CD4-positive, alpha-beta T cell treated with Interleukin-1 beta for 1 hour (primary cell): ENCODE measurements around the gene RAB8B.
"Not testable (repeated sequence)": the region's sequence is repeated elsewhere in the genome, so short reads cannot be mapped to it uniquely, and the experiment has no call there.

Experiments
- DNase-seq, 2 donors: peaks; one replicate each; pipeline ENCODE4 v3.0.0-alpha.2; 2020 to 2022

The RAB8B gene

DNA sequence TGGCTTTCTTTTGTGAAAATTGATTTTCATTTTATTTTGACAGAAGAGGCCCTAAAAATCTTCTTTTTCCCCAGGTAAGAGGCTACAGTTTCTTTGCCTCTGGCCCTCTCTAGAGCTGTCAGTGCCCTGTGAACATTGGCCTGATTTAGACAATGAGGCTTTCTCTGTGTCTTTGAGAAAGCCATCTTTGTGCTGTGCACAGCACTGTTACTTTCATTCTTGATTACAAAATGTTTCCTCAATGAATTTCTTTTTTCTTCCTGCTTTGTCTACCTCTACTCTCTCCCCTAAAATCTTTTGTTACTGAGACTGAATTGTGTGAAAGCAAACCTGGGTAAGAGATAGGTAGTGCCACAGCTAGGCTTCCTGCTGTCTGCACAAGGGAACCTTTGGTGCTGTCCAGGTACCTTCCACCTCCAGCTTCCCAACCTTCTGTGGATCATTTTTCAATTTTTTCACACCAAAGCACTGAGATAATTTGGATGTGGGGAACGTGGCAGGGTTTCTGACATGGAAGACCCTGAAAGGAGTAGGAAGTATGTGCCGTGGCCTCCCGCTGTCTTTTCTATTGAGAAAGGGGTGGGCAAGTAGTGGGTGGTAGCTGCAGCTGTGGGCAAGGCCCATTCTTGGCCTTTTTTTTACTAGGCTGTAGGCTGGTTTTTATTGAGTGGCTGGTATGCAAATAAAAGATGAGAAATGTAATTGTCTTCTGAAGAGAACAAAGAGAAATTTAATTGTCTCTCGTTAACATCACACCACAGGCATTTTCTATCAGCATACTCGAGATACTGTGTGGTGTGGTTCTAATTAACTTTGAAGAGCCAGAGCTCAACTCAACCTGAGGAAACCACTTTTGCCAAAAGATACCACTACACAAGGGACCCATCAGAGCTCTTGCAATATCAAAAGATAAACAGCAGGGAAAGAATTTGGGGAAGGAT is 21.0 kb downstream of the RAB8B start:
- DNase-seq: peak in 1 of 2 donors; percentile 34

DNA sequence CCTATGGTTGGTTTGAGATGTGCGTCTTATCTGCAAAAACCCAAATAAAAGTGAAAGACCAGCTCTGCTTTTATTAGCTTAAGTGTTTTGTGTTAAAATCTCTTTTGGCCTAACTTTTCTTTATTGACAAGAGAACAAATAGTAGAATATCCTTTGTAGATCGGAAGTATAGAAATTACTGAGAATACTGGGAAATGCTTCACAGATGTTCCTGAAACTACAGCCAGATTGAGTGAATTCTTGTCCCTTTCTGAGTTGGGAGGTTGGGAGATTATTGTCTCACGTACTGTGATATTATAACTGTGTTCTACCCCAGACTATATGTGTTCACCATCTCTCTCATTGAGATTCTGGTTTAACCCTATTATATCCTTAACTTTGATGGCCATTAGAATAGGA is 21.7 kb downstream of the RAB8B start:
- no peak for DNase-seq

DNA sequence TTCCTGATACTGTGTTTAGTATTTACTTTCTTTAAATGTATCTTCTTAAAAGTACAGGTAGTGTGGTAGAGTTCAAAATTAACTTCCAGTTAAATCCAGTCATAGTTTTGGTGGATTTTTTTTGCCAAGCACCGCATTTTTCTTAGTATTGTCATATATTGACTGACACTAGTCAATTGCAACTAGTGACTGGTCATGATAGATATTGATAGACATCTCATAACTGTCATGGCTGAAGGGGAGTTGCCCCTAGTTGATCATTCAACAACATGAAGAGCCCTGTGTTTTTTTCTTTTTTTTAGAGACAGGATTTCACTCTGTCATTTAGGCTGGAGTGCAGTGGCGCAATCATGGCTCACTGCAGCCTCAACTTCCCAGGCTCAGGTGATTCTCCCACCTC is 22.1 kb downstream of the RAB8B start:
- DNase-seq: no peak

DNA sequence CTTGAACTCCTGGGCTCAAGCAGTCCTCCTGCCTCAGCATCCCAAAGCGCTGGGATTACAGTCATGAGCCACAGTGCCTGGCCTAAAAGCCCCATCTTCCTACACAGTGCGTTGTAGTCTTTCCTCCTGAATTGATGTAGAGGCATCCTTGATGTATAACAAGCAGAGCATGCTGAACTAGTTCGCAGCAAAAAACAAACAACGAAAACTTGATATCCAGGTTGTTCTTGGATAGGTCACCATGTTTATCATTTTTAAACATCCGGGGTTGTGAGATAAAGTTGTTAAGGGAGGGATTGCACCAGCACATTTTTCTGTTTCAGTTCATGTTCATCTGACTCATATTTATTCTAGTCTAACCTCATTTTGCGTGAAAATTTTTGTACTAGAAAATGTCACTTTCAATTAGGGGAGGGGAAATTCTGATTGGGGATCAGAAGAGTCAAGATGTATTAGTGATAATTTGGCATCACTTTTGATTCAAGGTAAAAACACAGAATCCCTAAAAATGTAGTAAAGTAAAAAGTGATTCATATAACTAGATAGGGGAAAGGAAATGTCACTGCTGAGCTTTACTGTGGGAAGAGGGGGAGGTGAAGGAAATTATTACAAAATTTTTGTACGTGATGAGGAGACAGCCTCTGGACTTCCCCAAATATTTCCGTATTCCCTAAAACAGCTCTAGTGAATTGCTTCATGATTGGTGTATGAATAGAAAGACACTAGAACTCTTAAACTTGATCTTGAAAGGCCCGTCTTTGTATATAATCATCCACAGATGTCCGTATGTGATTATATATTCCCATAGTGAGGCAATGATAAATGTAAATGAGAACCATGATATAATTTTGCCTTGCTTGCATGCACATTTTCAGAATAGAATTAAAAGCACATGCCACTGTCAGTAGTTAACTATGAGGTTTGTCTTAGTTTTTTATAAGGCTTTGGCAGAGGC is 22.9 kb downstream of the RAB8B start:
- DNase-seq: peak in 1 of 2 donors; percentile 37

DNA sequence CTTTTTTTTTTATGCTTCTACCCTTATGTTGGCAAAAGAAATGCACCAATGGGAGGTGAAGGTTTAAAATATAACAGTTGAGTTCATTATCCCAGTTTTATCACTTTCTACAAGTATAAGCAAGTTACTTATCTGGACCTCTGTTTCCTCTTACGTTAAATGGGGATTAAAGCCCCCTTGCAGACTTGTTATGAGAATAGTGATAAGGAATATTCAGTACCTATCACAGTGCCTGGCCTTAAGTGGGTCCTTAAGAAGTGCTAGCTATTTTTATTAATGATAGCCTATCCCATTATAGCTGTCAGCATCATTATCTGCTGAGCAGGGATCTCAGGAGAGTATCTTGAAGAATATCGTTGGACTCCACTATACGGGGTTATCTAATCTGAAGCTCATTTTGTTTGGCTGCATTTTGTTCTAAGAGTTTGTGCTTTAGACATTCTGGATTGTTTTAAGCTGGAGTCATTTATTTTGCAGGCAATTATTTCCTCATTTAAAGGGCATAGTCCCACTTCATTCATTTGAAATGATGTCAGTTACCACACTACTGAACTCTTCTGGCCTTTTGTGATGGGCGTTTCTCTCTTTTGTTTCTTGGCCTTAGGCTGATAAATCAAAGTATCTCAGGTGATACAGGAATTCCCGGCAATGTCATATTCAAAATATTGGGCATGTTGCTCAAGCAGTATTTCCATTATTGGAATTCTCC is 28.8 kb downstream of the RAB8B start:
- DNase-seq: no peak

DNA sequence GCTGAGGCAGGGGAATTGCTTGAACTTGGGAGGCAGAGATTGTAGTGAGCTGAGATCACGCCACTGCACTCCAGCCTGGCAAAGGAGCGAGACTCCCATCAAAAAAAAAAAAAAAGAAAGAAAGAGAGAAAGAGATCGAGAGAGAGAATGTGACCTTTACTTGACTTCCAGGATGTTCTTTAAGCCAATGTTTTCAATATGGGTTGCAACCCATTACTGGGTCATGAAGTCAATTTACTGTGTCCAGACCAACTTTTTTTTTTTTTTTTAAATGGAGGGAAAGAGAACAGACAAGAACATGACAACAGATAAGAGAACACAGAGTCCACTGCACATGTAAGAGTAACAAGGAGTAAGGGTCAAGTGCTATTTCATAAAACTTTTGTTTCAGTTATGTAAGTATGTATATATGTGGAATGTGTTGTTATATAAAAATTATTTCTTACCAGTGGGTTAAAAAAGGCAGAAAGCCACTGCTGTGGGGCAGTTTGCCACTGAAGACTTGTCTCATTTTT is 29.8 kb downstream of the RAB8B start:
- no peak for DNase-seq

DNA sequence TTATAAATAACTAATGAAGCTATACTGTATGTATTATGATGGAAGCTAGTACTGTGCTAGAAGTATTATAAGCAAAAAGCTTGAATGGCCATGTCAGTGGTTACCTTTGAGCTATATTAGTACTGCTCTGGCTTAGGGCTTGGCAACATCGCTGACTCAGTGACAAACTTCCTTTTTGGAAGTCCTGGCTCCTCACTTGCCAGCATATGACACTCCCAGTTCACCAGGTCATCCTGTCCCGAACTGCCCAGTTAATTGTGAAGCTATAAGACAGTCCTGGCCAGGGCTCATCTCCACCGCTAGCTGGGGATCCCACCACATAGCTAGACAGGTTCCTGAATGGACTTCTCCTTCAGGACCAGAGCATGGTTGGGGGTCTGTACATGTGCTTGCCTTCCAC is 31.9 kb downstream of the RAB8B start:
- no peak for DNase-seq

DNA sequence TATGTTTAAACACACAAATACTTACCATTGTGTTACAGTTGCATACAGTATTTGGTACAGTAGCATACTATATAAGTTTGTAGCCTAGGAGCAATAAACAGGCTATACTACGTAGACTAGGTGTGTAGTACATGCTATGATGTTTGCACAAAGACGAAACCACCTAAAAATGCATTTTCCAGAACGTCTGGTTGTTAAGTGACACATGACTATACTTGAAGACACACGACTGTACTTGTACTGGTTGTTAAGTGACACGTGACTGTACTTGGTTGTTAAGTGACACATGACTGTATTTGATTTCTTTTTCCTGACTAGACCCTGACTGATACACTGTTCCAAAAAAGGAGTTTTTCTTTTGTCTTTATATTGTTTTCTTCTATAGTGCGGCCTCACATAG is 34.1 kb downstream of the RAB8B start:
- DNase-seq: no peak

DNA sequence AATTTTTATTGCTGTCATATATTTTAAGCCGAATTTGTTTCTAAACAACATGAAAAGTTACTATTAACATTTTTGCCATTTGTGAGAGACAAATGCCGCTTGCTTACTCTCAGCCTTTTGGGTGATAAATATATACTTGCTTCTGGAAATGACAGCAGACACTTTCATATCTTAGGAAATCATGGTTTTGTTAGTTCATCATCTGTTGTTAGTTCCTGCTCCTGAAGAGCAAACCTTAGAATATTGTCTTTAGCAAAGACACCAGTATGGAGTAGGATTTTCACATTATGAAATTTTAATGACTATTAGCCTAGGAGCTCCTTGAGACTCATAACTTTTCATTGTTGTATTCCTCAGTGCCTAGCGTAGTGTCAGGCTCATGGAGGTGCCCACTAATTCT is 36.0 kb downstream of the RAB8B start:
- no peak for DNase-seq

DNA sequence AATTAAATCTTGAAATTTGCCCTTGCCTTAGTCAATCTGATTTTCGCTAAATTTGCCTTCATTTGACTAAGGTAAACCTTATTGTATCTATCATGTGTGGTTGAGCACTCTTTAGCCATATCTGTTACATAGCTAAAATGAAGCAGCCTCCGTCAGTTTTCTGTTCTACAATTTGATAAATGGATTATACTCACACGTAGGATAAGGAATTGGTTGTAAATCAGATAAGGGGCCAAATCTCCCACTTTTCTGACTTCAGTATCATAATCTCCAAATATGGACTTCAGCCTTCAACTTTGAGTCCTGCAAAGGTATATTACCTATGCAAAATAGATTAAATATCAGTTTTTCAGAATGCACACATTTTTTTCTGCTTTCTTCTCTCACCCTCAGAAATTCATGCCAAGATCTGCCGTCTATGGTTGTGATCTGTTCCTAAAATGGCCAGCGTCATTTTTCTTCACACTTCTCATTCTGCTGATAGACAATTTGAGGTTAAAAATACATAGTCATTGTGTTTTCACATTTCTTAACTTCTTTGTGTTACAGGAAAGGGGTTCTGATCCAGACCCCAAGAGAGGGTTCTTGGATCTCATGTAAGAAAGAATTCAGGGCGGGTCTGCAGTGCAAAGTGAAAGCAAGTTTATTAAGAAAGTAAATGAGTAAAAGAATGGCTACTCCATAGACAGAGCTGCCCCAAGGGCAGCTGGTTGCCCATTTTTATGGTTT is 36.9 kb downstream of the RAB8B start:
- no peak for DNase-seq

DNA sequence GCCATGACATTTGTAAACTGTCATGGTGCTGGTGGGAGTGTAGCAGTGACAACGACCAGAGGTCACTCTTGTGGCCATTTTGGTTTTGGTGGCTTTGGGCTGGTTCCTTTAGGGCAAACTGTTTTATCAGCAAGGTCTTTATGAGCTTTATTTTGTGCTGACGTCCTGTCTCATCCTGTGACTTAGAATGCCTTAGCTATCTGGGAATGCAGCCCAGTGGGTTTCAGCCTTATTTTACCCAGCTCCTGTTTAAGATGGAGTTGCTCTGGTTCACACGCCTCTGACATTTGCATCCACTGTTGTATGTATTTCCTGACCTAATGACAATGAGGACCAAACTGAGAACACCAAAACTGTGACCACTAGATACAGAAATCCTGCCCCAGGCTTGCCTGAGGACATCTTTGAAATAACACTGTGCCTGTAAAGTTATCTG is 37.6 kb downstream of the RAB8B start:
- DNase-seq: no peak

DNA sequence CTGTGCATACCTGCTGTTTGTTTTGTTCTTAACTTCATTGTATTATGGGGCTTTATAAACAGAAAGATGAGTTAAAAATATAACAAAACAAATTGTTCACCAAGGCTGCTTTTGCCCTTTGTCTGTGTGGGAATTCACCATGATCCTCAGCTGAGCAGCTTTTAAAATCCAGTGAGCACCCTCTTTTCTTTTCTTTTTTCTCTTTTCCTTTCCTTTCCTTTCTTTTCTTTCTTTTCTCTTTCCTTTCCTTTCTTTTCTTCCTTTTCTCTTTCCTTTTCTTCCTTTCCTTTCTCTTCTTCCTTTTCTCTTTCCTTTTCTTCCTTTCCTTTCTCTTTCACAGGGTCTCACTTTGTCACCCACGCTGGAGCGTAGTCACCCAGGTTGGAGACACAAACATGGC is 38.3 kb downstream of the RAB8B start:
- DNase-seq: no peak

DNA sequence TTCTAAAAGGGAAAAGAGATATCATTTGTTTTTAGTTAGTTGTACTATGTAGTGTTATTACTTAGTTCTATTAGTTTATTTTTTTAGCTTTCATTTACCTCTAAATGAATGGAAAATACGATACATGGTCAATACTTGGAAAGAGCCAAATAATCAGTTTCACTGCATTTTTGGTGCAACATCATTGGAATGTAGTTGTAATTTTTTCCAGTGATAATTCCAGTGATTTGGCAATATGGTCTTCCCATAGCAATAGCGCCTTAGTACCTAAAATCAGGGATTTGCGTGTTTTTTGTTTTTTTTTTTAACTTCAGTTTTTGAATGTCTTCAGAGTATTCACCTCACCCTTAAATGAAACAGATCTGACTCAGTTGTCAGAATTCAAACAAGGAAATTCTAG is 41.8 kb downstream of the RAB8B start:
- no peak for DNase-seq

DNA sequence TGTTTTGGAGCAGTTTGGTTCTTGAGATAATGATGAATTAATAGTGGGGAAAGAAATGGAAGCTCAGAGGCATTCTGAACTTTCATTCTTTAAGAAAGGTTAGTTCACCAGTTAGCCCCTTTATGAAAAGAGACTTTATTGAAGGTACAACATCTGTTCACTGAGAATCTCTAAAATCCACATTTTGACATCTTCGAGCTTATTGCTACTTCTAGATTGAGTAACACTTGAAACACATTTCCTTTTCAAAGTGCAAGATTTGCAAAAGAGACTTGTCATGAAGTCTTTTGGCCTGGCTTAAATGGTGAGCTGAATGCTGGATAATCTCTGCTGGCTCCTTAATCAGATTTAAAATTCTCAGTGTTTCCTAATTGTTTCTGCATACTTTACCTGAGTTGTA is 42.3 kb downstream of the RAB8B start:
- no peak for DNase-seq

DNA sequence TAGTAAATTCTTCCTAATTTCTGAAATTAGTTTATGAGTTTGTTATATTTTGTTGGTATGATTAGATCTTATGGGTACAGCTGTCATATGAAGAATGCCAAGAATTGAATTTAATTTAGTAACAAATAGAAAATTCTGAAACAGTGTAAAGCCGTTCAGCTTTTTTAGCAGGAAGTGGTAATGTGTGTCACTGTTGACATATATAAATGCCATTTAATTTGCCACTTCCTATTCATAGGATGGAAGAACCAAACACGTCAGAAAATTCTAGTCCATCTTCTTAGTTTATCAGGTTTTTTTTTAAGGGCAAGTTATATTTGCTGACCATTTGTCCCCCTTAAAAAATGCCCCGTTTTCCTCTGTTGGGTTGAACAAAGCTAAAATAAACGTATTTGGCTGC is 43.0 kb downstream of the RAB8B start:
- peak in 1 of 2 donors; percentile 55 for DNase-seq

DNA sequence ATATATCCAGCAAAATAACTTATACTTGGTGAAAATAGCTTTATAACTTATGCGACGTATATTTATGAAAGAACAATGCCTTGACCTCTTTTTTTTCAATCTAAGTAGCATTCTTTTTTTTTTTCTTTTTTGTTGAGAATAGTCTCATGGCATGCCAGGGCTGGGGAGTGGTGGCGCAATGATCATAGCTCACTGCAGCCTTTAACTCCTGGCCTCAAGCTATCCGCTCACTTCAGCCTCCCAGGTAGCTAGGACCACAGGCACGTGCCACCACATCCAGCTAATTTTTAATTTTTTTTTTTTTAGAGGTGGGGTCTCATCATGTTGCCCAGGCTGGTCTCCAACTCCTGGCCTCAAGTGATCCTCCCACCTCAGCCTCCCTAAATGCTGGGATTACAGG is 43.5 kb downstream of the RAB8B start:
- no peak for DNase-seq

DNA sequence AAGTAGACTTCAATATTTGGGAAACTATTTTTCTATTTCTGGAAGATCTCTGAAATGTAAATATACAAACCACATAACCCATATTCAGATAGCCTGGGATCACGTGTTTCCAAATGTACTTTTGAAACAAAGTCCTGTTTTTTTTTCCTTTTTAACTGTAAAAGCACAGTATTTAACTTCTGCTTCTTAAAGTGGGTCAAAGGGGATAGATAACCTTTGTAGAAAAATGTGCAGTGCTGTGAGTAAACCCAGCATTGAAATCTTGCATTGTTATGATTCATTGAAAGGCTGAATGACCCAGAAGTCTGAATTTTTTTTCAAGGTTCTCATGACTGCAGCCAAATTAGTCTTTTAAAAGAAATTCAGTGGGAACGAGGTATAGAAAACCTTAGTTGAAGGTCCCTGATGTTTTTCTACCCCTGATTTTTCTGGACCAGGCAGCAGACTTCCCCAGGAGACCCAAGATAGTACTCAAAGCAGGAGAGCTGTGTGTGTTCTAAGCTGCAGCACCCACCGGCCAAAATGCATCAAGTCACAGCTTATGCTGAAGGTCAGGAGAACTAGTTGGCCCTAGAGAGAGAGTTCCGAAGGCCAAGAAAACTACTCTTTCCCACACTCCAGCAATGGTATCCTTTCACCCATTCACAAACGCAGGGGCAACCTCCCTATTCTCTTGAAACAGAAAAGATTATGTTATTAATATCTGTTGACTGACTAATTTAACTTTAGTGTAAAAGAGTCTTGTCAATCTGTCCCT is 44.4 kb downstream of the RAB8B start:
- no peak for DNase-seq

DNA sequence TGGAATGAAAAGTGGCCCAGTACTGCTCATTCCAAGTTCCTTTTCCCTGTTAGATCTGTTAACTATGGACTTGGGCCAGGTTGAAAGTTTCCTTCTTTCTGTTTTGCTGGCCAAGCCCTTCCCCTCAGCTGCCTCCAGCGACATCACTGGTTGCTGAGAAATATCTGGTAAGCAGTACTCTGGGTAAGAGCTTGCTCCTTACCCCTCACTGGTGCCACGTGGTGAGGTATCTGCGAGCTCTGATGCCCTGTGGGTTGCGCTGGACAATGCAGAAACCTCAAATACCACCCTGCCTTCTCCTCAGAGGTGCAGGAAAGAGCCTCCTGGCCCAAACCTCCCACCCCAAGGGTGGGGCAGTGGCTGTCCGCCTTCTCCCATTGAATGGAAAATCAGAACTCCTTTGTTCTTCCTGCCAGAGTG is 45.1 kb downstream of the RAB8B start:
- DNase-seq: no peak

DNA sequence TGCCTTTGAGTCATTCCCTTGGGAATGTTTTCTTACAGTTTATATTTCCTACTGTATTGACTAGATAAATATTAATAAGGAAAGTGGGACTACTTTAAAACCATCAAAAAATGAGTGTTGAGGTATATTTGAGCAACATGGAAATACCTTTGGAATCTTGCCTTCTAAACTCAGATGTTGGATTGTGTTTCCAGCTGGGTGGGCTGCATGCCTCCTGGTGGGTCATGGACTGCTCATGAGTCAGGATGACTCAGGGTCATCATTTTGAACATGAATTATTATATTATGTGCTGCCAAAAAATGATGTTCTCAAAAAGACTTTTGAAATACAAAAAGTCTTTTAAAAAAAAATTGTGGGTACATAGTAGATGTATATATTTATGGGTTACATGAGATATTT is 46.9 kb downstream of the RAB8B start:
- DNase-seq: no peak

DNA sequence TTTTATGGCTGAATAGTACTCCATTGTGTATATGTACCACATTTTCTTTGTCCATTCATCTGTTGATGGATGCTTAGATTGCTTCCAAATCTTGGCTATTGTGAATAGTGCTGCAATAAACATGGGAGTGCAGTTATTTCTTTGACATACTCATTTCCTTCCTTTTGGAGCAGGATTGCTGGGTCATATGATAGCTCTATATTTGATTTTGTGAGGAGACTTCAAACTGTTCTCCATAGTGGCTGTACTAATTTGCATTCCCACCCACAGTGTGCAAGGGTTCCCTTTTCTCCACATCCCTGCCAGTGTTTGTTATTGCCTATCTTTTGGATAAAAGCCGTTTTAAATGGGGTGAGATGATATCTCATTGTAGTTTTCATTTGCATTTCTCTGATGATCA is 47.7 kb downstream of the RAB8B start:
- not testable (repeated sequence) for DNase-seq

DNA sequence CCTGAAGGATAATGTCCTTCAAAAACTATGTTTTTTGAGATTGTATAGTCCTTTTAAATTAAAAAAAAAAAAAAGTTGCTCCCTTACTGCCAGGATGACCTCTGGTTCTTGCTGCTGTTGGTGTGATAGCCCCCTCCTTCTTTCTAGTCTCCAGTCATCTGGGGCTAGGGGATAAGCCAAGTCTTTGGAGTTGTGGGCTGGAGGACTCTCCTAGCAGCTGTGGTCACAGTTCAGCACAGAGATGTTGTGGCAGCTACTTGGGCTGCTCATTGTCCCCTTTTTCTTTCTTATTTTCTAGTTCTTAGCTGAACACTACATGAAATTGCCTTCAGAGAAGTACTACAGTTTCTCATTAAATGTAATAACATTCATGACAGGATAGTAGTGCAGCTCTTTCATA is 48.8 kb downstream of the RAB8B start:
- no peak for DNase-seq
